ENCODE measurements around the gene MINDY4B.

DNA sequence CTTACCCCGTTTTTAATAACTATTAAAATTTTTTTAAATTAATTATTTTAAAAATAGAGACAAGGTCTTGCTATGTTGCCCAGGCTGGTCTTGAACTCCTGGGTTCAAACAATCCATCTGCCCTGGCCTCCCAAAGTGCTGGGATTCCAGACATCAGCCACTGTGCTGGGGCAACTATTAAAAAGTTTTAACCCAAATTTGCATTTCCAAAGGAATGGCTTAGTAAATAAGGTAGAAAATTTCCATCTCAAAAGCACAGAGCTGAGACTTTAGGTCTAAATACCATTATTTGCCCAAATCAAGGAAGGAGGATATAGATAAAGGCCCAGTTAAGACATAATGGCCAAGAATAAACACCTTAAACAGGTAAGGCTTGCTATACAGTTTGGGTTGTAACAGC, 56.4 kb downstream of the MINDY4B start:
- TF ChIP-seq, protein P1, sequence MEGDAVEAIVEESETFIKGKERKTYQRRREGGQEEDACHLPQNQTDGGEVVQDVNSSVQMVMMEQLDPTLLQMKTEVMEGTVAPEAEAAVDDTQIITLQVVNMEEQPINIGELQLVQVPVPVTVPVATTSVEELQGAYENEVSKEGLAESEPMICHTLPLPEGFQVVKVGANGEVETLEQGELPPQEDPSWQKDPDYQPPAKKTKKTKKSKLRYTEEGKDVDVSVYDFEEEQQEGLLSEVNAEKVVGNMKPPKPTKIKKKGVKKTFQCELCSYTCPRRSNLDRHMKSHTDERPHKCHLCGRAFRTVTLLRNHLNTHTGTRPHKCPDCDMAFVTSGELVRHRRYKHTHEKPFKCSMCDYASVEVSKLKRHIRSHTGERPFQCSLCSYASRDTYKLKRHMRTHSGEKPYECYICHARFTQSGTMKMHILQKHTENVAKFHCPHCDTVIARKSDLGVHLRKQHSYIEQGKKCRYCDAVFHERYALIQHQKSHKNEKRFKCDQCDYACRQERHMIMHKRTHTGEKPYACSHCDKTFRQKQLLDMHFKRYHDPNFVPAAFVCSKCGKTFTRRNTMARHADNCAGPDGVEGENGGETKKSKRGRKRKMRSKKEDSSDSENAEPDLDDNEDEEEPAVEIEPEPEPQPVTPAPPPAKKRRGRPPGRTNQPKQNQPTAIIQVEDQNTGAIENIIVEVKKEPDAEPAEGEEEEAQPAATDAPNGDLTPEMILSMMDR (IDR thresholded peaks at IDR 0.05), result no peak
- TF ChIP-seq EZH2phosphoT487 (IDR thresholded peaks at IDR 0.05; ENCODE audit: borderline replicate concordance, low read depth), result no peak
- no peak for TF ChIP-seq POLR2AphosphoS5 (IDR thresholded peaks at IDR 0.05; ENCODE audit: low read depth, low read length)
- no peak for TF ChIP-seq YY1 (IDR thresholded peaks at IDR 0.05; ENCODE audit: low read depth)
- TF ChIP-seq RFX5 (IDR thresholded peaks at IDR 0.05; ENCODE audit: low read length), result no peak
- no peak for TF ChIP-seq TAF1 (IDR thresholded peaks at IDR 0.05; ENCODE audit: borderline replicate concordance, low read depth, low read length)
- TF ChIP-seq, protein P2, sequence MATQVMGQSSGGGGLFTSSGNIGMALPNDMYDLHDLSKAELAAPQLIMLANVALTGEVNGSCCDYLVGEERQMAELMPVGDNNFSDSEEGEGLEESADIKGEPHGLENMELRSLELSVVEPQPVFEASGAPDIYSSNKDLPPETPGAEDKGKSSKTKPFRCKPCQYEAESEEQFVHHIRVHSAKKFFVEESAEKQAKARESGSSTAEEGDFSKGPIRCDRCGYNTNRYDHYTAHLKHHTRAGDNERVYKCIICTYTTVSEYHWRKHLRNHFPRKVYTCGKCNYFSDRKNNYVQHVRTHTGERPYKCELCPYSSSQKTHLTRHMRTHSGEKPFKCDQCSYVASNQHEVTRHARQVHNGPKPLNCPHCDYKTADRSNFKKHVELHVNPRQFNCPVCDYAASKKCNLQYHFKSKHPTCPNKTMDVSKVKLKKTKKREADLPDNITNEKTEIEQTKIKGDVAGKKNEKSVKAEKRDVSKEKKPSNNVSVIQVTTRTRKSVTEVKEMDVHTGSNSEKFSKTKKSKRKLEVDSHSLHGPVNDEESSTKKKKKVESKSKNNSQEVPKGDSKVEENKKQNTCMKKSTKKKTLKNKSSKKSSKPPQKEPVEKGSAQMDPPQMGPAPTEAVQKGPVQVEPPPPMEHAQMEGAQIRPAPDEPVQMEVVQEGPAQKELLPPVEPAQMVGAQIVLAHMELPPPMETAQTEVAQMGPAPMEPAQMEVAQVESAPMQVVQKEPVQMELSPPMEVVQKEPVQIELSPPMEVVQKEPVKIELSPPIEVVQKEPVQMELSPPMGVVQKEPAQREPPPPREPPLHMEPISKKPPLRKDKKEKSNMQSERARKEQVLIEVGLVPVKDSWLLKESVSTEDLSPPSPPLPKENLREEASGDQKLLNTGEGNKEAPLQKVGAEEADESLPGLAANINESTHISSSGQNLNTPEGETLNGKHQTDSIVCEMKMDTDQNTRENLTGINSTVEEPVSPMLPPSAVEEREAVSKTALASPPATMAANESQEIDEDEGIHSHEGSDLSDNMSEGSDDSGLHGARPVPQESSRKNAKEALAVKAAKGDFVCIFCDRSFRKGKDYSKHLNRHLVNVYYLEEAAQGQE (IDR thresholded peaks at IDR 0.05; ENCODE audit: low read depth, low read length), result no peak
- TF ChIP-seq SIN3A (IDR thresholded peaks at IDR 0.05; ENCODE audit: borderline replicate concordance, low read depth, low read length), result no peak
- TF ChIP-seq, protein P3, sequence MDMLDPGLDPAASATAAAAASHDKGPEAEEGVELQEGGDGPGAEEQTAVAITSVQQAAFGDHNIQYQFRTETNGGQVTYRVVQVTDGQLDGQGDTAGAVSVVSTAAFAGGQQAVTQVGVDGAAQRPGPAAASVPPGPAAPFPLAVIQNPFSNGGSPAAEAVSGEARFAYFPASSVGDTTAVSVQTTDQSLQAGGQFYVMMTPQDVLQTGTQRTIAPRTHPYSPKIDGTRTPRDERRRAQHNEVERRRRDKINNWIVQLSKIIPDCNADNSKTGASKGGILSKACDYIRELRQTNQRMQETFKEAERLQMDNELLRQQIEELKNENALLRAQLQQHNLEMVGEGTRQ (IDR thresholded peaks at IDR 0.05; ENCODE audit: borderline replicate concordance, low read depth, low read length), result no peak
- TF ChIP-seq NRF1 (IDR thresholded peaks at IDR 0.05; ENCODE audit: low read depth, low read length), result no peak
- no peak for TF ChIP-seq SMC3 (IDR thresholded peaks at IDR 0.05; ENCODE audit: low read depth, low read length)
- no peak for TF ChIP-seq JUND (IDR thresholded peaks at IDR 0.05)

Measured in SK-N-SH (cell line).